COLO668 (cell line): ENCODE data around the gene SYNM.

Experiments
- DNase-seq: peaks from one replicate; lab custom pipeline; 2025; ENCODE audit not compliant: unreplicated experiment; lab: John Stamatoyannopoulos, UW

SYNM gene

GRCh38 chr15:99165020-99165790, 60.3 kb downstream of the SYNM start:
- no peak for DNase-seq

GRCh38 chr15:99165956-99166689, 61.2 kb downstream of the SYNM start:
- no peak for DNase-seq

- DNase-seq: no peak
These were observed 62.3 kb downstream of the SYNM start for GRCh38 chr15:99167201-99167600.

- no peak for DNase-seq
These were observed 62.8 kb downstream of the SYNM start for GRCh38 chr15:99167640-99168039.

- DNase-seq: no peak
These were observed 64.0 kb downstream of the SYNM start for GRCh38 chr15:99168601-99169580.

- no peak for DNase-seq
These were observed 65.0 kb downstream of the SYNM start for GRCh38 chr15:99169769-99170311.

- no peak for DNase-seq
These were observed 65.7 kb downstream of the SYNM start for GRCh38 chr15:99170476-99171065.

GRCh38 chr15:99172171-99172570, 67.3 kb downstream of the SYNM start:
- DNase-seq: no peak

GRCh38 chr15:99172989-99173388, 68.1 kb downstream of the SYNM start:
- DNase-seq: no peak

- no peak for DNase-seq
These were observed 69.9 kb downstream of the SYNM start for GRCh38 chr15:99174567-99175395.

- DNase-seq: no peak
These were observed 71.9 kb downstream of the SYNM start for GRCh38 chr15:99176757-99177156.

GRCh38 chr15:99177679-99178078, 72.8 kb downstream of the SYNM start:
- no peak for DNase-seq

GRCh38 chr15:99180086-99180963, 75.4 kb downstream of the SYNM start:
- DNase-seq: no peak

GRCh38 chr15:99180964-99181306, 76.1 kb downstream of the SYNM start:
- no peak for DNase-seq

GRCh38 chr15:99181545-99181971, 76.7 kb downstream of the SYNM start:
- DNase-seq: no peak

- DNase-seq: no peak
These were observed 77.9 kb downstream of the SYNM start for GRCh38 chr15:99182791-99183190.
